Esophagus muscularis mucosa (tissue), 3 donors: ENCODE data around the gene MICAL3.

Experiments
- CTCF ChIP-seq, 3 experiments: fragments of 200-600 bp in 2 of 3; fragments of 450-650 bp in 1 of 3; sonication (generic) in 2 of 3; IDR thresholded peaks; one replicate each; pipeline ENCODE4 v1.5.1; 2017 to 2019; ENCODE audit warnings: antibody characterized with exemption in 3 of 3, mild to moderate bottlenecking in 2 of 3, moderate library complexity in 1 of 3
- POLR2A ChIP-seq: fragments of 450-650 bp; IDR thresholded peaks from one replicate; pipeline ENCODE4 v1.6.1; 2017; ENCODE audit warnings: antibody characterized with exemption, moderate library complexity, mild to moderate bottlenecking, low read depth
- POLR2AphosphoS5 ChIP-seq, 2 donors: sonication (generic); formaldehyde crosslinking; IDR thresholded peaks; one replicate each; pipeline ENCODE4 v1.6.1; 2017; ENCODE audit warnings: antibody characterized with exemption in 2 of 2

GRCh38 chr22:18067548-18068341 lies 43.4 kb upstream of the MICAL3 start:
- TF ChIP-seq CTCF (IDR thresholded peaks at IDR 0.05) (no peak), POLR2AphosphoS5 (IDR thresholded peaks at IDR 0.05) (no peak), POLR2A (no peak)
